ENCODE results near the gene CCR5AS.

The CCR5AS gene

DNA sequence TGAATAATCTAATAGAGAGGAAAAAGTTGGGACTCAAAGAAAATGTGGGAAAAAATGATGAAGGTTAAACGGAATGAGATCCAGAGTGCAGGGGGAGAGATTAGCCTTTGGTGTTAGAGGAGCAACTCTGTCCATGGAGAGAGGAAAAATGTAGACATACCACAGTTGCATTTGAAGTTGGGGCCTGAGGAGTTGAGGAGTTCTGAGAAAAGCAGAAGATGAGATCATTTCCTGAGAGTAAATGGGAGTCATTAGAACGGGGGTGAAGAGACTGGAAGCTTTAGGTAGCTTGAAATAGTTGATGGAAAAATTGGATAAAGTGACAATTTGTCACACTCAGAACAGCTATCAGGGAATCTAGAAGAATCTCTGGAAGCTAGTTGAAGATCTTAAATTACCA, 7.3 kb downstream of the CCR5AS start:
- Histone ChIP-seq H3K9me3 (ENCODE audit: control insufficient read depth, insufficient read depth, low read depth, low read length) (no peaks in the 10 kb centered on the region), H3K27me3 (ENCODE audit: control insufficient read depth, insufficient read depth, low read length) (no peaks in the 10 kb centered on the region), H3K9ac (ENCODE audit: insufficient read depth, low read length) (no peak overlapping the region), H4K20me1 (ENCODE audit: control insufficient read depth, extremely low read depth, insufficient read depth, low read length) (no peaks in the 10 kb centered on the region), H3K79me2 (ENCODE audit: control insufficient read depth, insufficient read depth, low read length) (no peaks in the 10 kb centered on the region), H3K4me2 (ENCODE audit: extremely low read depth, insufficient read depth, low read length) (no peak overlapping the region), H3K36me3 (ENCODE audit: control insufficient read depth, insufficient read depth, low read length) (no peaks in the 10 kb centered on the region), H3K4me1 (ENCODE audit: control insufficient read depth, extremely low read depth, insufficient read depth, low read length) (peaks cover 9% of the 10 kb centered on the region), H3K27ac (ENCODE audit: insufficient read depth, low read length) (no peak overlapping the region), H2AFZ (ENCODE audit: low read length) (no peak overlapping the region), H3K4me3 (replicated peaks in 1 of 4; ENCODE audit: control extremely low read depth in 1 of 4, insufficient read depth in 1 of 4, low read depth in 3 of 4, low read length in 4 of 4) (no peak overlapping the region)
- TF ChIP-seq, protein P1, sequence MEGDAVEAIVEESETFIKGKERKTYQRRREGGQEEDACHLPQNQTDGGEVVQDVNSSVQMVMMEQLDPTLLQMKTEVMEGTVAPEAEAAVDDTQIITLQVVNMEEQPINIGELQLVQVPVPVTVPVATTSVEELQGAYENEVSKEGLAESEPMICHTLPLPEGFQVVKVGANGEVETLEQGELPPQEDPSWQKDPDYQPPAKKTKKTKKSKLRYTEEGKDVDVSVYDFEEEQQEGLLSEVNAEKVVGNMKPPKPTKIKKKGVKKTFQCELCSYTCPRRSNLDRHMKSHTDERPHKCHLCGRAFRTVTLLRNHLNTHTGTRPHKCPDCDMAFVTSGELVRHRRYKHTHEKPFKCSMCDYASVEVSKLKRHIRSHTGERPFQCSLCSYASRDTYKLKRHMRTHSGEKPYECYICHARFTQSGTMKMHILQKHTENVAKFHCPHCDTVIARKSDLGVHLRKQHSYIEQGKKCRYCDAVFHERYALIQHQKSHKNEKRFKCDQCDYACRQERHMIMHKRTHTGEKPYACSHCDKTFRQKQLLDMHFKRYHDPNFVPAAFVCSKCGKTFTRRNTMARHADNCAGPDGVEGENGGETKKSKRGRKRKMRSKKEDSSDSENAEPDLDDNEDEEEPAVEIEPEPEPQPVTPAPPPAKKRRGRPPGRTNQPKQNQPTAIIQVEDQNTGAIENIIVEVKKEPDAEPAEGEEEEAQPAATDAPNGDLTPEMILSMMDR (conservative IDR thresholded peaks at IDR 0.05 in 1 of 2, IDR thresholded peaks at IDR 0.05 in 1 of 2; ENCODE audit: low read depth in 1 of 2, low read length in 2 of 2) = no peak
- no peak for TF ChIP-seq EZH2 (IDR thresholded peaks at IDR 0.05; ENCODE audit: low read length, missing control alignments)
- peak in 1 of 2 donors; percentile 34 for DNase-seq (ENCODE audit: low read depth in 2 of 2)

DNA sequence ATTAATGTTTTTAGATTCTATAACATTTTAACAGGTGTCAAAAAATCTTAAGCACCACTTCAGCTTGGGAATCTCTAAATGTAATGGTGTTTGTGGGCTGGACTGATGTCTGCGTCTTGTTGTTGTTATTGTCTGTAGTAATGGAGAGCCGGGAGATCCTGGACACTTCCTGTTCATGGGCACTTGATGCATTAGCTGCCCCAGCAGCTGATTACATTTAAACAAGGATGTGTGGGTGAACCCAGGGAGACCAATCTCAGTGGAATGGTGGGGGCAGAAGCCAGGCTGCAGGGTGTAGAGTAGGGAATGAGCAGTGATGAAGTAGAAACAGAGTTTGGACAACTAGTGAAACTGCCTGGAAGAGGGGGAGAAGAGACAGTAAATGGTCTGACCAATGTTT, 7.8 kb downstream of the CCR5AS start:
- Histone ChIP-seq H3K4me3 (replicated peaks in 1 of 4; ENCODE audit: control extremely low read depth in 1 of 4, insufficient read depth in 1 of 4, low read depth in 3 of 4, low read length in 4 of 4) (no peak overlapping the region), H3K4me2 (ENCODE audit: extremely low read depth, insufficient read depth, low read length) (no peak overlapping the region)

DNA sequence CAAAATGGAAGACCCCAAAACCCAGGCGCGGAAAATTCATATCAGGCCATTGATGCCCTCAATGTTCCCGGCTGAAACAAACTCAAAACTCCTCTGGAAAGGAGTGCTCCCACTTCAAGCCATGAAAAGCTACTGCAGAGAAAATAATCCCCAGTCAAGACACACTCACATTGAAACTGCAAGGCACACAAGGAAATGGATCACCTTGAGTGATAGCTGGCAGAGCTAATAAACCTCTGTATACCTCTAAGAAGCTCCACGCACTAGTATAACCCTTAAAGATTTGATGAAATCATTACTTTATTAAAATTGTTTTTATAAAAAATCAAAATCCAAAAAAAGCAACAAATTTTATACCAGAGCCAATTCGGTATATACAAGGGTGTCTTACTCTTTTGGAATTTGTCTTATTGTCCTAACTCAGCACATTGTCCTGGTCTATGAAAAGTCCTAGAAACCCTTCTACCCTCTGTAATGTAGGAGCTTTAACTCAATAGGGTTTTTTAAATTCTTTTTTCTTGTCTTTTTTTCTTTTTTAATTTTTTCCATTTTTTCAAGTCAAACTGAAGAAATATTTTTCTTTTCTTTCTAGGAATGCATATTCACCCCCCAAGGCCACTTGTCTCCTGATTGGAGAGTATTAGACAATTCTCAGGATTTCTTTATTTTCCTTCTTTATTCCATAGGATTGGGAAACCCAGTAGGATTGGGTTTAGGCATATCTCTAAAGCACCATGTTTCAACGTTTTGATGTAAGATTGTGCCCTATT, 8.5 kb downstream of the CCR5AS start:
- Histone ChIP-seq H4K20me1 (ENCODE audit: control insufficient read depth, extremely low read depth, insufficient read depth, low read length) (no peaks in the 10 kb centered on the region), H3K79me2 (ENCODE audit: control insufficient read depth, insufficient read depth, low read length) (no peaks in the 10 kb centered on the region), H3K9me3 (ENCODE audit: control insufficient read depth, insufficient read depth, low read depth, low read length) (no peaks in the 10 kb centered on the region), H3K4me1 (ENCODE audit: control insufficient read depth, extremely low read depth, insufficient read depth, low read length) (peaks cover 9% of the 10 kb centered on the region), H3K27ac (ENCODE audit: insufficient read depth, low read length) (no peak overlapping the region), H3K4me3 (replicated peaks in 1 of 4; ENCODE audit: control extremely low read depth in 1 of 4, insufficient read depth in 1 of 4, low read depth in 3 of 4, low read length in 4 of 4) (no peak overlapping the region), H3K9ac (ENCODE audit: insufficient read depth, low read length) (no peak overlapping the region), H3K4me2 (ENCODE audit: extremely low read depth, insufficient read depth, low read length) (no peak overlapping the region), H3K36me3 (ENCODE audit: control insufficient read depth, insufficient read depth, low read length) (no peaks in the 10 kb centered on the region), H2AFZ (ENCODE audit: low read length) (no peak overlapping the region), H3K27me3 (ENCODE audit: control insufficient read depth, insufficient read depth, low read length) (no peaks in the 10 kb centered on the region)
- TF ChIP-seq, protein P1 (conservative IDR thresholded peaks at IDR 0.05 in 1 of 2, IDR thresholded peaks at IDR 0.05 in 1 of 2; ENCODE audit: low read depth in 1 of 2, low read length in 2 of 2) = no peak
- no peak for TF ChIP-seq EZH2 (IDR thresholded peaks at IDR 0.05; ENCODE audit: low read length, missing control alignments)
- DNase-seq (ENCODE audit: low read depth in 2 of 2) = no peak

More for the DNA sequence above, 7.8 kb downstream of the CCR5AS start:
- H3K9me3 ChIP-seq (ENCODE audit: control insufficient read depth, insufficient read depth, low read depth, low read length) = no peaks in the 10 kb centered on the region
- no peak overlapping the region for H3K9ac ChIP-seq (ENCODE audit: insufficient read depth, low read length)
- H3K79me2 ChIP-seq (ENCODE audit: control insufficient read depth, insufficient read depth, low read length) = no peaks in the 10 kb centered on the region
- peaks cover 9% of the 10 kb centered on the region for H3K4me1 ChIP-seq (ENCODE audit: control insufficient read depth, extremely low read depth, insufficient read depth, low read length)
- no peaks in the 10 kb centered on the region for H3K36me3 ChIP-seq (ENCODE audit: control insufficient read depth, insufficient read depth, low read length)
- no peak overlapping the region for H2AFZ ChIP-seq (ENCODE audit: low read length)
- no peaks in the 10 kb centered on the region for H4K20me1 ChIP-seq (ENCODE audit: control insufficient read depth, extremely low read depth, insufficient read depth, low read length)
- no peak for TF ChIP-seq EZH2 (IDR thresholded peaks at IDR 0.05; ENCODE audit: low read length, missing control alignments)
- TF ChIP-seq, protein P1 (conservative IDR thresholded peaks at IDR 0.05 in 1 of 2, IDR thresholded peaks at IDR 0.05 in 1 of 2; ENCODE audit: low read depth in 1 of 2, low read length in 2 of 2) = no peak
- no peak overlapping the region for H3K27ac ChIP-seq (ENCODE audit: insufficient read depth, low read length)
- H3K27me3 ChIP-seq (ENCODE audit: control insufficient read depth, insufficient read depth, low read length) = no peaks in the 10 kb centered on the region
- DNase-seq (ENCODE audit: low read depth in 2 of 2) = no peak
